HG03565 (cell line): ENCODE data around the gene SPDYE3.
A peak's percentile ranks its signal among the peaks of the same experiment; 100 is the strongest.
"Not testable (repeated sequence)": the region's sequence is repeated elsewhere in the genome, so short reads cannot be mapped to it uniquely, and the experiment has no call there.

Experiments used
- ATAC-seq: cut with Tn5 transposase; IDR thresholded peaks from one replicate; pipeline ENCODE4 v1.9.1; 2021; ENCODE audit warnings: mild to moderate bottlenecking, moderate library complexity; ENCODE audit not compliant: unreplicated experiment

Gene SPDYE3

GRCh38 chr7:100307402-100307801 lies at the start of gene SPDYE3:
SPDYE3 (plus strand) TSS chr7:100307702; CDS start chr7:100307886, 184 bp downstream.
- not testable (repeated sequence) for ATAC-seq

- ATAC-seq = not testable (repeated sequence)
Measured at GRCh38 chr7:100259984-100260383, 47.5 kb upstream of the SPDYE3 start.

- ATAC-seq = not testable (repeated sequence)
Measured at GRCh38 chr7:100262896-100263295, 44.6 kb upstream of the SPDYE3 start.

- ATAC-seq = not testable (repeated sequence)
Measured at GRCh38 chr7:100264223-100264622, 43.3 kb upstream of the SPDYE3 start.

DNA sequence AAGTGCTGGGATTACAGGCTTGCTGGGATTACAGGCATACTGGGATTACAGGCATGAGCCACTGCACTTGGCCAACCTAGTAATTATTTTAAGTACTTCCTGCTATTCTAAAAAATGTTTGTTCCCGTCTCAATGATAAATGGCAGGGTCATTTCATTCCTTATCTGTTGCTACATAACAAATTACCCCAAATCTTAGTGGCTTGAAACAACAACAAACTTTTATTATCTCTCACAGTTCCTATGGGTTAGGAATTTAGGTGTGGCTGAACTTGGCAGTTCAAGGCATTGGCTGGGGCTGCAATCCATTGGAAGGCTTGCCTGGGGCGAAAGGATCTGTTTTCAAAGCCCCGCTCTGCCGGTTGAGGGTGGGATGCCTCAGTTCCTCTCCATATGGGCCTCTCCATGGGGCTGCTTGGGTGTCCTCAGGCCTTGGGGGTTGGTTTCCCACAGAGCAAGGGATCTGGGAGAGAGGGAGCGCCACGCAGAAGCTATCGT lies 42.8 kb upstream of the SPDYE3 start:
- not testable (repeated sequence) for ATAC-seq

- not testable (repeated sequence) for ATAC-seq
Measured at GRCh38 chr7:100265851-100266250, 41.7 kb upstream of the SPDYE3 start.

- no peak for ATAC-seq
Measured at GRCh38 chr7:100266576-100267354, 40.7 kb upstream of the SPDYE3 start.

- no peak for ATAC-seq
Measured at GRCh38 chr7:100267648-100268047, 39.9 kb upstream of the SPDYE3 start.

DNA sequence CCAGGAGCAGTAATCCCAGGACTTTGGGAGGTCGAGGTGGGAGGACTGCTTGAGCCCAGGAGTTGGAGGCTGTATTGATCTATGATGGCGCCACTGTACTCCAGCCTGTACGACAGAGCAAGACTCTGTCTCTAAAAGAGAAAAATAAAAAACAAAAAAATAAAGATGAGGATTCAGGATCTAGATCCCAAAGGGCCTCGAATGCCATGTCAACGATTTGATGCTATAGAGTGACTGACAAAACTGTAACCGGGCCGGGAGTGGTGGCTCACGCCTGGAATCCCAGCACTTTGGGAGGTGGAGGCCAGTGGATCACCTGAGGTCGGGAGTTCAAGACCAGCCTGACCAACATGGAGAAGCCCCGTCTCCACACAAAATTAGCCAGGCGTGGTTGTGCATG lies 38.6 kb upstream of the SPDYE3 start:
- not testable (repeated sequence) for ATAC-seq

DNA sequence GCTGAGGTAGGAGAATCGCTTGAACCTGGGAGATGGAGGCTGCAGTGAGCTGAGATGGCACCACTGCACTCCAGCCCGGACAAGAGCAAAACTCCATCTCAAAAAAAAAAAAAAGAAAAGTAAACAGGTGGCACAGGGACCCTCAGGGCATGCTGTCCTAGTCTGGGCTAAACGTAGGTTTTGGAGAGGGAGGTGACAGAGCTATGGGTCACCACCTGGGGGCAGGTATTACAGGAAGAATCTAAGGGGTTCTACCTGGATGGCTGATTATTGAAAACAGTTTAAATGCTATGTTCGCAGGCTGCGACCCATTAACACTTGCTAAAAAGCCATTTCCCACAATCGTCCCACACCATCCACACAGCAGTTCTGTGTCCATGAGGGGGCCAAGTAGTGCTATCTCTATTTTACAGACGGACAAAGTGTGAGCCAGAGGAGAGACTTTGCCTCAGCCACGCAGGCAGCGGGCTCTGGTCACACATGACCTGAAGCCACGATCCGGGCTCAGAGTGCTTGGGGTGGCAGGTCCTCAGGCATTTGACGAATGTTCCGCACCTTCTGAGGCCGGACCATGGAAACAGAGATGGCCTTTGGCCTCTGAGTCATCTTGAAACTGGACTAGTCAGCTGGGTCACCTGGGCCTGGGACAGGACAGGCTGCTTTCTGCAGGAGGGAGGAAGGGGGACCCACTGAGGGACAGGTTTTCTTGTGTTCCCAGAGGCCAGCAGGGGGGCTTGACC lies 38.0 kb upstream of the SPDYE3 start:
- ATAC-seq = not testable (repeated sequence)

DNA sequence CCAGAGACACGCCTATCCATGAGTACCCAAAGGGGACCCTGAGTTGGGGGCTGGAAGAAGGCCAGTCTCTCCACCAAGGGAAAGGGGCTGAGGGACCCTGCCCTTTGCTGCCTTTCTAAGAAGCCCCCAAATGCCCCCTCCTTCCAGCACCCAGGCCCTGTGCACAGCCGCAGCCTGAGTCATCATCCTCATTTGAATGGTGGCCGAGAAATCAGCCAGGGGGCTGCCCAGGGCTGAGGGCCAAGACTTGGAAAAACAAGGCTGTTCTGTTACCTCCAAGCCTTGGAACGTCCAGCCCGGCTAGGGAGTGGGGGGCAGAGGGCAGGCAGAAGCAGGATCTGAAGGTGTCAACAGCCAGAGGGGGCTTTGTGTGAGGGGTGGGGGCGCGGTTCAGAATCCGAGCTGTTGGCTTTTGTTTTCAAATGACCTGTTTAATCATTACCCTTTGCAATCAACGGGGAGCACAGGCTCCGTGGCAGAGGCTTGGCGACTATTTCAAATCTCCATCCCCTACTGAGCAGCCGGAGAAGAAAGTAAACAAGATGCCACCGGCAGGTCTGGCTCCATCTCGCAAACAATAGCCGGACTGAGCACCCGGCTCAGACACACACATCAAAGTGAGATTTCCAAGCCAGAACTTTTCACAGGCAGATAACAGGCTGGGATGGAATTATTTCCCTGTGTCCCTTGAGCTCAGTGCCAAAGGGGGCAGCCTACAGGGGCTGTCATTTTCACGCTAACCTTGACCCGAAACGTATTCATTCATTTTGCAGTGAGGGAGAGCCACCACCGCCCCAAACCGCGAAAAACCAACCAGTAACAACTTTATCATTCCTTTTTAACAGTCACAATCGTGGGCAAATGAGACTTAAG lies 37.2 kb upstream of the SPDYE3 start:
- not testable (repeated sequence) for ATAC-seq

DNA sequence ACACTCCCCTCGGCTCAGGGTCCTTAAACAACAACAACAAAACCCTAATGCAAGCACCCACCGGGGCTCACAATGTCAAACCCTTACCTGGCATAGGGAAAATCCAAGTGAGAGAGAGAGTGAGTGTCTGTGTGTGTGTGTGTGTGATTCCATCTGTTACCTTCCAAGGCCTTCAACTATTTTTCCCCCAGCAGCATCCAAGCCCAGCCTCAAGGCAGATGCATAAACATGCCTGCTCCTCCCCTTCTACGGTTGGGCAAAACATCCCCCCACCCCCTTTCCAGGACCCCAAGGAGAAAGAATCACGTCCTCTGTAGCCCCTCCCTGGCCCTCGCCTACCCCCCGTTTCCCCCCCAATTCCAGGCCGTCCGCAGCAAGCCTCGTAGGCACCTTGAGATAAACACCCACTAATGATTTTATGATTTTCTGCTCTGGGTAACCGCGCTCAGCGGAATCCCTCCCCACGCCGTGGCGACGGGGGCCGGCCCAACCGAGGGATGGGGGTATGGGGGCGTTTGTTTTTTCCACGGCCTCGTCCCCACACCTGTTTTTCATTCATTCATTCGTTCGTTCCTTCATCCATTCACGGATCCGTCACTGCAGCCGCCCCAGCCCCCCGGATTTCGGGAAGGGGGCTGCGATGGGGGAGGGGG lies 36.4 kb upstream of the SPDYE3 start:
- ATAC-seq = not testable (repeated sequence)

GRCh38 chr7:100271716-100272537 lies 35.6 kb upstream of the SPDYE3 start:
- peak; percentile 92 for ATAC-seq

DNA sequence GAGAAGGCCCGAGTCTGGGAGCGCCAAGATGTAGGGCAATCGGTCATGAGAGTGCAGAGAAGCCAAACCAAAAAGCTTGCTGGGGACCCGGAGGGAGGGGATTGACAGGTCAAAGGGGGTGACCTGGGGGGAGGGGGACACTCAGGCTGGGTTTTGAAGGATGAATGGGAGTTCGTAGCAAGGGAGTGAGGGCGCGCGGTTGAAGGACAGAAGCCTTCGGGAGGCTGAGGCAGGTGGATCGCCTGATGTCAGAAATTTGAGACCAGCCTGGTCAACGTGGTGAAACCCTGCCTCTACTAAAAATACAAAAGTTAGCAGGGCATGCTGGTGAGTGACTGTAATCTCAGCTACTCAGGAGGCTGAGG lies 35.0 kb upstream of the SPDYE3 start:
- peak; percentile 7 for ATAC-seq

GRCh38 chr7:100275120-100275519 lies 32.4 kb upstream of the SPDYE3 start:
- ATAC-seq = no peak

GRCh38 chr7:100276126-100276525 lies 31.4 kb upstream of the SPDYE3 start:
- ATAC-seq = not testable (repeated sequence)

DNA sequence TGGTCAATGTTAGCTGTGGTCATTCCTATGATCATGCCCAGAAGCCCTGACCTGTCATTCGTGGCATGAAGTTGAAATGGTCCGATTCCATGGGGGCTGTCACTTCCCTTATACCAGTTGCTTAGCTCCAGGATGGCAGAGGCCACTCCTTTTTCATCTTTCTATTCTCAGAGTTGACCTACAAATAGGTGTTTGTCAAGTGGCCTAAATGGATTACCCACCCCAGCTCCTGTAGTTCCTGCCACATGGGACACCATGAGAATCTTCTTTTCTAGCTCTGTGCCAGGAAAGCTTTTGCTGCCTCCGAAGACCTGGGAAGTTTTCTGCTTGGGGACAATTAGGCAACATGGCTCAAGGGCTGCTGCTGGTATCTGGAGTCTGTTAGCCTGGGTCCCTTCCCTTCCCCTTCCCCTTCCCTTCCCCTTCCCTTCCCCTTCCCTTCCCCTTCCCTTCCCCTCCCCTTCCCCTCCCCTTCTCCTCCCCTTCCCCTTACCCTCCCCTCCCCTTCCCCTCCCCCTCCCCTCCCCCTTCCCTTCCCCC lies 25.4 kb upstream of the SPDYE3 start:
- ATAC-seq = not testable (repeated sequence)

- ATAC-seq = not testable (repeated sequence)
Measured at GRCh38 chr7:100283147-100283546, 24.4 kb upstream of the SPDYE3 start.
